HG03558 (cell line): ENCODE data around the gene CMPK1.
"Not testable (repeated sequence)": the region's sequence is repeated elsewhere in the genome, so short reads cannot be mapped to it uniquely, and the experiment has no call there.

ENCODE experiments used
- ATAC-seq: cut with Tn5 transposase; IDR thresholded peaks from one replicate; pipeline ENCODE4 v1.9.1; 2021; ENCODE audit warnings: moderate number of reproducible peaks; ENCODE audit not compliant: unreplicated experiment; ENCODE audit errors: extremely low read depth

The CMPK1 gene

DNA sequence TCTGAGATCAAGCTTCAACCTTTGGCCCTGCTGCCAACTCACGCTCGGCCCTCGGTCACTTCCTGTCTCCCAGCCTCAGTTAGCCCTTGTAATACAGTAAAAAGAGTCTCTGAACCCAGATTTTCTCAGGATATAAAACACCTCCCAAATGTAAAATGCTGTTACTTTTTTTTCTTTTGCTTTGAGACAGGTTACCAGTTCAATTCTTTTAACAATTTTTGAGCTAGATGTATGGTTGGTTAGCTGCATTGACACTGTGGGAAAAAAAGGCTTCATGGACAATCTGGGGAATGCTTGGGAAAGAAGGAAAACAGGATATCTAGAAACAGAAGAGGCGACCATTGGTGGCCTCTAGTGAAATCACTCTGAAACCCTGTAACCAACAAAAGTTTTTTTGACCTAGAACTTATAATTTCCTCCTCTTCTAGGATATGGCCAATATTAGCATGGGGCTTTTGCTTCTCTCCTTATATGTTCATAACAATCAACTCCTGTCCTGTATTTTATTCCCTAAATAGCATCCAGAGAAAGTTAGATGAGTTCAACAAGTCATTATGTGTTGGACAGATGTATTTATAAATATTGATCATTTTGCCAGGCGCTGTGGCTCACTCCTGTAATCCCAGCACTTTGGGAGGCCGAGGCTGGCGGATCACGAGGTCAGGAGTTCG is 1.3 kb downstream of the CMPK1 start:
- no peak for ATAC-seq

DNA sequence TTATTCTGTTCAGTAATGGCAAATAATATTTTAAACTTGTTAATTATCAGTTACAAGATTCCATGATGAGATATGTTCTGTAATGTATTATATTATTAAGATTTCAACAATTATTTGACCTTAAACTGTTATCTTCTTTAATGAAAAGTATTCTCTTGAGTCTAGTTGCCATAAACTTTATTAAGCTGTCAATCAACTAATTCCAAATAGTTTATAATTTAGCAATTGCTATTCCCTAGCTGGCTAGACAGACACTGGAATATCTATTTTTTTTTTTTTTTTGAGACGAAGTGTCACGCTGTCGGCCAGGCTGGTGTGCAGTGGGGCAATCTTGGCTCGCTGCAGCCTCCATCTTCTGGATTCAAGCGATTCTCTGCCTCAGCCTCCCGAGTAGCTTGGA is 3.8 kb downstream of the CMPK1 start:
- no peak for ATAC-seq

DNA sequence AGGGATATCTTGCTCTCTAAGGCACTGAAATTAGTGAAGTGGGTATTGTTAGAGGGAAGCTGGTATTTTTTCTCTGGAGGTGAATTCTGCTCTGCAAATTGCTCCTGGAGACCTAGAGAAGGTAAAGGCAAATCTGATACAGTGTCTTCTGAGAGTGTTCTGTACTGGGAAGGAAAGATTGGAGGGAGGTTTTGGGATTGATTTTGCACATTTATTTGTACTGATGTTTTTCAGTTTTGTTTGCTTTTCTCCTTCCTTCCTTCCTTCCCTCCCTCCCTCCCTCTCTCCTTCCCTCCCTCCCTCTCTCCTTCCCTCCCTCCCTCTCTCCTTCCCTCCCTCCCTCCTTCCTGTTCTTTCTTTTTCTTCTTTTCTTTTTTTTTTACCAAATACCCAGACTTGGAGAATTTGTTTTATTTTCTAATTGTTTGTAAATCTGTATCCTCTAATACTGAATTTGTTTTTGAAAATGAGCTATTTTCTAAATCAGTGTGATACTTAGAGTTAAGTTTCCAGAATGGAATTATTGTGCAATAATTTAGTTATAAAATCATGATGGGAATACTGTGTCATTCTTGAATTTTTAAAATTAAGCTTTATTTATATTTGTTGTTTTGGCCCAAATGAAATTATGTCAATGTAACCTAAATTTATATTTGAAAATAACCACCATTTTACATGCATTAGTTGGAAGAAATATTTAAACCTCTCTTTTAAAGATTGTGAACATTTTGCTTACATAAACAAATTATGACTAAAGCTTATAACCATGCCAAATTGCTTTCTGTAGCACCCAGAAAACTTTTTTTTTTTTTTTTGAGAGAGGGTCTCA is 4.9 kb downstream of the CMPK1 start:
- no peak for ATAC-seq

DNA sequence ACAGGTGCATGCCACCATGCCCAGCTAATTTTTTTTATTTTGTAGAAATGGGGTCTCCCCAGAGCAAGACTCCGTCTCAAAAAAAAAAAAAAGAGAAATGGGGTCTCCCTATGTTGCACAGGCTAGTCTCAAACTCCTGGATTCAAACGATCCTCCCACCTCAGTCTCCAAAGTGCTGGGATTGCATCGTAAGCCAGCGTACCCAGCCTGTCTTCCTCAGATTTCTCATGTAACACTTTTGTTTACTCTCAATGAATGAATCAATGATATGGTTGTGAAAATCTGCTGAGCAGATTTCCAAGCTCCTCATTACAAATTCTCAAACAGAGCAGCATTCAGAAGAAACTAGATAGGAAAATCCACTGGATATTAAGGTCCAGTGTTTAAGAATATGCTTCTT is 6.6 kb downstream of the CMPK1 start:
- ATAC-seq: no peak

DNA sequence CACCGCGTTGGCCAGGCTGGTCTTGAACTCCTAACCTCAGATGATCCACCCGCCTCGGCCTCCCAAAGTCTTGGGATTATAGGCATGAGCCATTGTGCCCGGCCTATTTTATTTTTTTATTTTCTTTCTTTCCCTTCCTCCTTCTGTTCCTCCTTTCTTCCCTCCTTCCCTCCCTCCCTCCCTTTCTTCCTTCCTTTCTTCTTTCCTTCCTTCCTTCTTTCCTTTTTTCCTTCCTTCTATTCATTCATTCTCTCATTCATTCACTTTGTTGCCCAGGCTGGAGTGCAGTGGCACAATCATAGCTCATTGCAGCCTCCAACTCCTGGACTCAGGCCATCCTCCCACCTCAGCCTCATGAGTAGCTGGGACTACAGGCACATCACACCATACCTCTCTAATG is 13.4 kb downstream of the CMPK1 start:
- not testable (repeated sequence) for ATAC-seq

DNA sequence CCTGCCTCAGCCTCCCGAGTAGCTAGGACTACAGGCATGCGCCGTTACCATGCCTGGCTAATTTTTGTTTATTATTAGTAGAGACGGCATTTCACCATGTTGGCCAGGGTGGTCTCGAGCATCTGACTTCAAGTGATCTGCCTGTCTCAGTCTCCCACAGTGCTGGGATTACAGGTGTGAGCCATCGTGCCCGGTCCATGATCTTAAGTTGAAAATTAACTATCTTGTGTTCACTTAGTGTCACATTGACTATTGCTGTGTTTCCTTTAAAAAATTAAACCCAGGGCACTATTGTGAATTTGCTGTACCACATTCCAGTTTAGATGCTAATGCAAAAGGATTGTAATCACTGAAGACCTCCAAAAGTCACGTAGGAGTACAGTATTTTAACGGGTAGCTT is 14.1 kb downstream of the CMPK1 start:
- ATAC-seq: no peak

DNA sequence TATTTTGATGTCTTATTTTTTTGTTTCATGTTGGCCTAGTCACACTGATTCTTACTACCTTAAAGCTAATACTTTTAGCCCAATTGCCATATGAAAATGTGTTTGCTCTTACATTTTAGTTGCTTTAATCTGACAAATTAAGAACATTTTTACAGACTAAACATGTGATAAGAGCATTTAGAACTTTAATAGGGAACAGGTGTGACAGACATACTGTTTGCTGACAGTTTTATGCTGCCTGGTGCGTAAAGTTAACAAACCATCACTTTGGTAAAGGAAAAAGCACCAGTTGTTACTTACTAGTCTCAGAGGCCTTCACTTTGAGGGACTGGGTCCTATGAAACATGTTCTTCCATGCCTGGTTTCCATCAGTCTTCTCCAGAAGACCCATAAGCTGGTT is 14.7 kb downstream of the CMPK1 start:
- ATAC-seq: no peak

DNA sequence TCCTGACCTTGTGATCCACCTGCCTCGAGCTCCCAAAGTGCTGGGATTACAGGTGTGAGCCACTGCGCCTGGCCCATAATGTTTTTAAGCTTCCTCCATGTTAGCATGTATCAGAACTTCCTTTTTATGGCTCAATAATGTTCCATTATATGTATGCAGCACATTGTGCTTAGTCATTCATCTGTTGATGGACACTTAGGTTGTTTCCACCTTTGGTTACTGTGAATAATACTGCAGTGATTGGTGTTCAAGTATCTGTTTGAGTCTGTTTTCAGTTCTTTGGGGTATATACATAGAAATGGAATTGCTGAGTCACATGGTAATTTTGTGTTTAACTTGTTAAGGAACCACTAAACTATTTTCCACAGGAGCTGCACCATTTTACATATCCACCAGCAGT is 17.7 kb downstream of the CMPK1 start:
- peak; percentile 93 for ATAC-seq

DNA sequence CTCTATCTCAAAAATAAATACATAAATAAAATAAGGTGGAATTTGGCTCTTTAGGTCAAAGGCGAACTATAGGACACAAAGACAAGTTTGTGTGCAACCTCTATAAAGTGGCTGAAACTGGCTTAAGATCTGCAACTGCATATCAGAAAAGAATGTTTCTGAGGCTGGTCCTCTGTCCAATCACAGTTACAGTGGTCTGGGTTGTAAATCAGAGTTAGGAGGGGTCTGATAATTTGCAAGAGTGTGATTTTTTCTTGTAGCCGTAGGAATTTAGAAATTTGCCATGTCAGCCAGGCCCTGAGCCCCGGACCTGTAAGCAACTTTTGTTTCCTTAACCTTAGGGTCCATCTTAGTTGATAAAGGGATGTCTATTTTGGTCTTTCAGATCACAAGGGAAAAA is 27.8 kb downstream of the CMPK1 start:
- ATAC-seq: no peak

DNA sequence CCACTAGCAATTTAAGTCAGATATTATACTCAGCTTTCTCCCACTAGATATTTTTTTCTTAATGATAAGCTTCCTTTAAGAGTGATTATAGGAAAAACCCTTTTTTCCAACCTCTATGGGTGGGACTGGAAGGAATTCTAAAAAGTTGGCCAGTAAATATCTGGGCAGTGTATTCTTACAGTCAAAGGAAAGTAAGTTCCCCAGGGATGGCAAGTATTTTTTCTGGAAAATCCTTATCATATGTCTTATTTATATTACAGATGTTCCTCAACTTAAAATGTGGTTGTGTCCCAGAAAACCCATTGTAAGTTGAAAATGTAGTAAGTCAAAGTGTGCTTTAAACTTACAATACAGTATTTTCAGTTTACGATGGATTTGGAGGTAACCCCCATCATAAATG is 29.2 kb downstream of the CMPK1 start:
- ATAC-seq: no peak

DNA sequence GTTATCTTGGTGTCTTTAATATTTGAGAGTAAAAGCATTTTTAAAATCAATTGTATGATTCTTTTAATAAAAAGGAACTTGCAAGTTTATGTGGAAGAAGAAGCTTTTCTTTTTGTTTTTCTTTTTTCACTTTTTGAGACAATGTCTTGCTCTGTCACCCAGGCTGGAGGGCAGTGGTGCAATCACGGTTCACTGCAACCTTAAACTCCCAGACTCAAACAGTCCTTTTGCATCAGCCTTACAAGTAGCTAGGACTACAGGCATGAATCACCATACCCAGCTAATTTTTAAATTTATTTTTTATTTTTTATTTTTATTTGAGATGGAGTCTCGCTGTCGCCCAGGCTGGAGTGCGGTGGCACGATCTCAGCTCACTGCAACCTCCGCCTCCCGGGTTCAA is 34.1 kb downstream of the CMPK1 start:
- no peak for ATAC-seq

DNA sequence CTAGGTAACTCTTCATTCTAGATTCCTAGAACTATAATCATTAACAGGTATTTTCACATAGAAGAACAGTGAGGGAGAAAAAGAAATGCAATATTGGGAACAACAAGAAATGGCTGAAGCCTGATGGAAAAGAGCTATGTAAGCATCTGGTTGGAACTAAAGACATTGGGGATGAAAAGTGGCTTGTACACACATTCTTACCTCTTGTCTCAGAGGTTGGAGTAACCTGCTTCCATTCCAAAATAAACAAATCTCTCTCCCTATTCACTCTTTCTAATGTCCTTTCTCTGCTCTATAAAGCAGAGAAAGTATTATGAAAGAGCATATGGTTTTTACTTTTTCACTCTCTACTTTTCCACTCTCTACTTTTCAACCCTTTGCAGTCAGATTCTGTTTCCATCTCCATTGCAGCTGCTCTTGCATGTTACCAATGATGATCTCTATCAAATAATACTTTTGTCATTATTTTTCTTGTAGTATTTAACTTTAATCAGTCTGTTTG is 37.5 kb downstream of the CMPK1 start:
- ATAC-seq: no peak

DNA sequence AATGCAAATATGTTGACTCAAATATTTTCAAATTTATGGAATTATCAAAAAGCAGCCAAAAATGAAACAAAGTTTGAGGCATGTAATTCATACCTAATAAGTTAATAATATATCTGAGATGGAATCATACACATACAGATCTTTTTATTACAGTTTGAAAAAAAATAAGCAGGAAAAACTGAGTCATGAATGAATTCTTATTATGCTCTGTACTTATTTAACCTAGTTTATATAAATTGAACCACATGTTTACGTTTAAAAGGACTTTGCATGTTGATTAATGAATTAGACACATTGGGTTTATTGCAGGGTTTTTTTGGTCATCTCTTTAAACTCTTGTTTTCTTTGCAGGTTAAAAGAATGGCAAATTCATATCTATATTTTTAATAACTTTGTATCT is 40.9 kb downstream of the CMPK1 start:
- no peak for ATAC-seq

DNA sequence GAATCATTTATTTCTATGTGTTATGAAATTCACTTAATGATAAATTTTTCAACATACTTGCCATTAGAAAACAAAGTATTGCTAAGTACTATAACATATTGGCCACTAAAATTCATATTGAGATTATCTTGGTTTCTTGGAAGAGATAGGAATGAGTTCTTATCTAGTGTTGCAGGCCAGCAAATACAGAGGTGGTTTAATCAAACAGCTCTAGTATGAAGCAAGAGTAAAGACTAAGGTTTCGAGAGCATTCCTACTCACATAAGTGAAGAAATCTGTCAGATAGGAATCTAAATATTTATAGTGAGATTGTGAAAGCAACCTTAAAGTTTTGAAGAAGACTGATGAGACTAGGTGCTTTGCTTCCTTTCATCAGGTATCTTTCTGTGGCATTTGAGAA is 44.6 kb downstream of the CMPK1 start:
- ATAC-seq: no peak

DNA sequence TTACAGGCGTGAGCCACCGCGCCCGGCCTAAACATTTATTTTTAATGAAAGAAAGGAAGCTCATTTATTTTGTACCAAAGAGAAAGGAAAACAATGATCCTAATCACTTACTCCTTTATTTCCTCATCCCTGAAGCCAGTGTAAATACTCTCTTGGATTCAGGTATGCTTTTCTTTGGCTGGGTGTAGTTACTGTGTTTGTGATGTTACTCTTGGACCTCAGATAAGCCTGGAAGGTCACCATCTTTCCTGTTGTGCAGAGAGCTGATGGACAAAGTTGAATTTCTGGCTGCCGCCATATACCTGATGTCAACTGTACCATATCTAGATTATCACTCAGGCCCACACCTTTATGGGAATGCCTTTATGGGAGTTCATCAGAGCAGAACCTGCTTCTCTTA is 47.1 kb downstream of the CMPK1 start:
- ATAC-seq: no peak

DNA sequence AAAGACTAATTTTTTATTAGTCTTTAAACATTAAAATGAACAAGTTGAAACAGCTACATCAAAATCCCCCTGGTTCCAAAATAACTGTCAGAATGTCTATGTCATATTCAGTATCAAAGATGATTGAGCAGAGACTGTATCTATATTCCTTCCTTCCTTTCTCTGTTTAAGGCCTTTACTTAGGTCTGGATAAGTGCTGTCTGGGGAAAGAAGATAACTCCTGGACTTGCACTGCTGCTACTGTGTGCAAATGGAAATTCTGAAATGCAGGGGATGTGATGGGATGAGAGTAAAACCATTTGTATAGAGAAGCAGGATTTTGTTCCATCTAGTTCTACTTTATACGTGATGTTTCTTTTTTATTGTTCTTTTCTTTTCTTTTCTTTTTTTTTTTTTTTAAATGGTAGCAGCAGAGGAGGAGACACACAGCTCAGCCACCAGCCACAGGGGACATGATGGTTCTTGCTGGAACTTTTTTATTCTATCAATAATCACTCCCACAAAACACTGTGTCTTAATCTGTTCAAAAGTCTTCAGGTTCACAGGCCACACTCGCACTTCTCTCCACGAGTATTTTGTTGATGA is 48.9 kb downstream of the CMPK1 start:
- ATAC-seq: no peak

DNA sequence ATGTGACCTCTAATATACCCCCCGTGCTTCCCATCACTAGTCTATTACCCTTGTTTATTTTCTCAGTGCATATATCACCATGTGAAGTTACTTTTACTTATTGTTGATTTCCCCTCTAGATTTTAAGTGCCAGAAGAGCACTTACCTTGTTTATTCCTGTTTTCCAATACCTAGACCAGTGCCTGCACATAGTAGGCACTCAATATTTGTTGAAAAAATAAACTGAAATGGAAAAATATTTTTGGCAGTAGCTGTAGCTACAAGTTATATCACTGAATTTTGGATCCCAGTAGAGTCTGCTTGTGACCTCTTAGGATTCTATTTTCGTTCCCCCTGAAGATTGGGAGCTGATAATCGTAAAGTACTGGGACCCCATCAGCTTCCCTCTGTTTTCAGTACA is 50.5 kb downstream of the CMPK1 start:
- no peak for ATAC-seq

DNA sequence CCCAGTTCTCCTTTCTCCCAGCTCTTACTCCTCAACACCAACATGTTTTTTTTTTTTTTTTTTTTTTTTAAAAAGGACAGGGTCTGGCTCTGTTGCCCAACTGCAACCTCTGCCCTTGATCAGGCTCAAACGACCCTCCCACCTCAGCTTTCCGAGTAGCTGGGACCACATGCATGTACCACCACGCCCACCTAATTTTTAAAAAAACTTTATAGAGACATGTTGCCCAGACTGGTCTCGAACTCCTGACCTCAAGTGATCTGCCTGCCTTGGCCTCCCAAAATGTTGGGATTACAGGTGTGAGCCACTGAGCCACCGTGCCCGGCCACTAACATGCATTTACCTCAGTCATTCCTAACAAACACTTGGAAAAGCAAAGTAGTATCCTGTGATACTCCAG is 51.4 kb downstream of the CMPK1 start:
- ATAC-seq: no peak

DNA sequence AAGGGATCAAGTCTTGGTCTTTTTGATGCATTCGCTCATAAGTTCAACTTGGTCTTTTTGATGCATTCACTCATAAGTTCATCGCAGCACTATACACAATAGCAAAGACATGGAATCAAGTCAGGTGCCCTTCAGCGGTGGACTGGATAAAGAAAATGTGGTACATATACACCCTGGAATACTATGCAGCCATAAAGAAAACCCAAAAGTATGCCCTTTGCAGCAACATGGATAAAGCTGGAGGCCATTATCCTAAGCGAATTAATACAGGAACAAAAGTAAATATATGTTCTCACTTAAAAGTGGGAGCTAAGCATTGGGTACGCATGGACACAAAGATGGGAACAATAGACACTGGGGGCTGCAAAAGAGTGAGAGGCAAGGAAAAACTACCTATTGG is 52.7 kb downstream of the CMPK1 start:
- ATAC-seq: no peak

DNA sequence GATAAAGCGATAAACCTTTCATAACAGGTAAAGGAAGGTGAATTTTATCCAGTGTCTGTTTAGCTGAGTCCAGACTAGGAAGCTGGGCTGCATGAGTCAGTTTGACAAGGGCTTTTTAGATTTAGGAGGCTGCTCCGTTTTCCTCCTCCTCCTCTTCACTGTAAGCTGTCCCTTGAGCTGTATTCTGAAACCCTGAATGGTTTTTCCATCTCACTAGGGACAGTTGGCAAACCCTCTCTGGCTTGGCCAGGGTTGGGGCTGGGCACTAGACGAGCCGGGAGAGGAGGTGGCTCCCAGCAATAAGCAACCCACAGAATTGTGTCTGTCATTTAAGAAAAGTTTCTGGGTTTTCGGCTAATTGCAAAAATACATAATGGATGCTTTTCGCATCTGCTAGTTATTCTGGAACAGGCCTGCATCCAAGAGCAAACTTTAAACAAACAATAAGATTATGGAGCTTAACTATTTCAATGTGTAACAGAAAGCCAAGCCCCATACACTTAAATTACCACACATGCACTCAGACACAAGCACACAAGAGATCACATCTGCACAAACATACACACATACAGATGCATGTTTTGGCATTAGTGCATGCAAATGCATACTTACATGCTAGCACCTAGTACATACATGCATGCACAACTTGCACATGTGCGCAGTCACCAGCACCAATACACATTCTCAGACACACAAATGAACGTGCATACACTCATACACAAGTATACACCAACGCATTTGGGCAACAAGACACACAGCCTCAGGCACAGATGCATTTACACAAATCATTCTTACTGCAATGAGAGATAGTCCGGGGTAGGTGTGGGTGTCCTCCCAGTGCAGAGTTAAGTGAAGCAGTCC is 54.7 kb downstream of the CMPK1 start:
- ATAC-seq: no peak

DNA sequence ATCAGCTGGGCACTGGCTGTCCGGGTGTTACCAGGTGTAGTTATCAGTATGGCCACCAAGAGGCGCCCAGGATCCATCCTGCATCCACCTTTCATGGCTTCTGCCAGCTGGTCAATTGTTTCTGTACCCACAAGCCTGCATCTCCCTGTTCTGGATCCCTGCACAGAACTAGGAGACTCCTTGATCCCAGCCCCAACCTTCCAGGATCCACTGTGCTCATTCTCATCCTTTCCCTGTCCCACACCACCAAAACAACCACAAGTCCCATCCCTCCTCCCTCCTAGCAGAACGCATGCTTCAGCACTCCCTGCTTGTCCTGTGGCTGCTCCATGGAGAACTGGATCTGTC is 55.3 kb downstream of the CMPK1 start:
- ATAC-seq: no peak
